Ishikawa (cell line): ENCODE measurements around the gene DHX35.
A peak's percentile ranks its signal among the peaks of the same experiment; 100 is the strongest.

Source experiments
- CEBPB ChIP-seq: IDR thresholded peaks from 2 replicates; pipeline ENCODE4 v1.6.1; 2012
- CREB1 ChIP-seq: IDR thresholded peaks from 2 replicates; pipeline ENCODE4 v1.6.1; 2012; ENCODE audit warnings: low read depth
- EGR1 ChIP-seq: IDR thresholded peaks from 2 replicates; pipeline ENCODE4 v1.6.1; 2012
- EP300 ChIP-seq: IDR thresholded peaks from 2 replicates; pipeline ENCODE4 v1.6.1; 2012; ENCODE audit warnings: borderline replicate concordance
- FOXM1 ChIP-seq: IDR thresholded peaks from 2 replicates; pipeline ENCODE4 v1.6.1; 2012; ENCODE audit warnings: low read depth, borderline replicate concordance
- NFIC ChIP-seq: IDR thresholded peaks from 2 replicates; pipeline ENCODE4 v1.6.1; 2012
- RAD21 ChIP-seq: IDR thresholded peaks from 2 replicates; pipeline ENCODE4 v1.6.1; 2012; ENCODE audit warnings: low read depth
- TAF1 ChIP-seq: IDR thresholded peaks from 2 replicates; pipeline ENCODE4 v1.6.1; 2012; ENCODE audit warnings: low read depth, mild to moderate bottlenecking
- TCF12 ChIP-seq: IDR thresholded peaks from 2 replicates; pipeline ENCODE4 v1.6.1; 2012; ENCODE audit warnings: low read depth
- TEAD4 ChIP-seq: IDR thresholded peaks from 2 replicates; pipeline ENCODE4 v1.6.1; 2012
- YY1 ChIP-seq: IDR thresholded peaks from 2 replicates; pipeline ENCODE4 v1.6.1; 2012; ENCODE audit warnings: low read depth
- ZBTB7A ChIP-seq: IDR thresholded peaks from 2 replicates; pipeline ENCODE4 v1.6.1; 2012; ENCODE audit warnings: low read depth
- TF ChIP-seq, protein P1 (sequence below): IDR thresholded peaks from 2 replicates; pipeline ENCODE4 v1.6.1; 2012; ENCODE audit warnings: low read depth, mild to moderate bottlenecking
- TF ChIP-seq, protein P2 (sequence below): IDR thresholded peaks from 2 replicates; pipeline ENCODE4 v1.6.1; 2012
- TF ChIP-seq, protein P3 (sequence below): IDR thresholded peaks from 2 replicates; pipeline ENCODE4 v1.6.1; 2012

DHX35 gene

DNA sequence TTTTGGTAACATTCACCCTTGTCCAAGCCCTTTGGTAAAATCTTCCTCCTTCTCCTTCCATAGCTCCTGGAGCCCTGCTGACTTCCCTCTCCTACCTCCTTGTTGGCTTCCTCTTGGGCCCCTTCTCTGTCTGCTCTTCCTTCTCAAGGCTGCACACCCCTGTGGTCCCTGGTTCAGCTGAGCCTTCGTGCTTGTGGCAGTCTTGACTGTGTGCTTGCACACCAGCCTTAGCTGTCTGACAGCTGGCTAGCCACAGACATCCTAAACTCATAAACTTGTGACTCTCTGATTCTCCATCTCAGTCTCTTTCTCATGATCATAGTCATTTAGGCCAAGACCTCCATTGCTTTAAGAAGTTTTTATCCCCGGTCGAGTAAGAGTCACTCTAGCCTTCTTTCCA lies 37.1 kb downstream of the DHX35 start:
- TF ChIP-seq FOXM1 = no peak
- no peak for TF ChIP-seq EGR1
- TF ChIP-seq, protein P1, sequence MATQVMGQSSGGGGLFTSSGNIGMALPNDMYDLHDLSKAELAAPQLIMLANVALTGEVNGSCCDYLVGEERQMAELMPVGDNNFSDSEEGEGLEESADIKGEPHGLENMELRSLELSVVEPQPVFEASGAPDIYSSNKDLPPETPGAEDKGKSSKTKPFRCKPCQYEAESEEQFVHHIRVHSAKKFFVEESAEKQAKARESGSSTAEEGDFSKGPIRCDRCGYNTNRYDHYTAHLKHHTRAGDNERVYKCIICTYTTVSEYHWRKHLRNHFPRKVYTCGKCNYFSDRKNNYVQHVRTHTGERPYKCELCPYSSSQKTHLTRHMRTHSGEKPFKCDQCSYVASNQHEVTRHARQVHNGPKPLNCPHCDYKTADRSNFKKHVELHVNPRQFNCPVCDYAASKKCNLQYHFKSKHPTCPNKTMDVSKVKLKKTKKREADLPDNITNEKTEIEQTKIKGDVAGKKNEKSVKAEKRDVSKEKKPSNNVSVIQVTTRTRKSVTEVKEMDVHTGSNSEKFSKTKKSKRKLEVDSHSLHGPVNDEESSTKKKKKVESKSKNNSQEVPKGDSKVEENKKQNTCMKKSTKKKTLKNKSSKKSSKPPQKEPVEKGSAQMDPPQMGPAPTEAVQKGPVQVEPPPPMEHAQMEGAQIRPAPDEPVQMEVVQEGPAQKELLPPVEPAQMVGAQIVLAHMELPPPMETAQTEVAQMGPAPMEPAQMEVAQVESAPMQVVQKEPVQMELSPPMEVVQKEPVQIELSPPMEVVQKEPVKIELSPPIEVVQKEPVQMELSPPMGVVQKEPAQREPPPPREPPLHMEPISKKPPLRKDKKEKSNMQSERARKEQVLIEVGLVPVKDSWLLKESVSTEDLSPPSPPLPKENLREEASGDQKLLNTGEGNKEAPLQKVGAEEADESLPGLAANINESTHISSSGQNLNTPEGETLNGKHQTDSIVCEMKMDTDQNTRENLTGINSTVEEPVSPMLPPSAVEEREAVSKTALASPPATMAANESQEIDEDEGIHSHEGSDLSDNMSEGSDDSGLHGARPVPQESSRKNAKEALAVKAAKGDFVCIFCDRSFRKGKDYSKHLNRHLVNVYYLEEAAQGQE = no peak
- TF ChIP-seq, protein P2, sequence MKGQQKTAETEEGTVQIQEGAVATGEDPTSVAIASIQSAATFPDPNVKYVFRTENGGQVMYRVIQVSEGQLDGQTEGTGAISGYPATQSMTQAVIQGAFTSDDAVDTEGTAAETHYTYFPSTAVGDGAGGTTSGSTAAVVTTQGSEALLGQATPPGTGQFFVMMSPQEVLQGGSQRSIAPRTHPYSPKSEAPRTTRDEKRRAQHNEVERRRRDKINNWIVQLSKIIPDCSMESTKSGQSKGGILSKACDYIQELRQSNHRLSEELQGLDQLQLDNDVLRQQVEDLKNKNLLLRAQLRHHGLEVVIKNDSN = no peak
- TF ChIP-seq TEAD4 = no peak
- TF ChIP-seq TCF12 = no peak
- no peak for TF ChIP-seq CREB1
- TF ChIP-seq, protein P3, sequence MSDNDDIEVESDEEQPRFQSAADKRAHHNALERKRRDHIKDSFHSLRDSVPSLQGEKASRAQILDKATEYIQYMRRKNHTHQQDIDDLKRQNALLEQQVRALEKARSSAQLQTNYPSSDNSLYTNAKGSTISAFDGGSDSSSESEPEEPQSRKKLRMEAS = no peak
- TF ChIP-seq TAF1 = no peak
- no peak for TF ChIP-seq ZBTB7A
- TF ChIP-seq EP300 = no peak
- no peak for TF ChIP-seq RAD21
- no peak for TF ChIP-seq YY1

GRCh38 chr20:38999965-39000910 lies 38.1 kb downstream of the DHX35 start:
- TF ChIP-seq RAD21 (no peak), CREB1 (no peak), TAF1 (no peak), TCF12 (no peak)
- TF ChIP-seq, protein P2 = no peak

GRCh38 chr20:39004508-39004907 lies 42.4 kb downstream of the DHX35 start:
- no peak for TF ChIP-seq TEAD4
- TF ChIP-seq NFIC = peak; percentile 28; the same call in 1 of the 2 replicates

DNA sequence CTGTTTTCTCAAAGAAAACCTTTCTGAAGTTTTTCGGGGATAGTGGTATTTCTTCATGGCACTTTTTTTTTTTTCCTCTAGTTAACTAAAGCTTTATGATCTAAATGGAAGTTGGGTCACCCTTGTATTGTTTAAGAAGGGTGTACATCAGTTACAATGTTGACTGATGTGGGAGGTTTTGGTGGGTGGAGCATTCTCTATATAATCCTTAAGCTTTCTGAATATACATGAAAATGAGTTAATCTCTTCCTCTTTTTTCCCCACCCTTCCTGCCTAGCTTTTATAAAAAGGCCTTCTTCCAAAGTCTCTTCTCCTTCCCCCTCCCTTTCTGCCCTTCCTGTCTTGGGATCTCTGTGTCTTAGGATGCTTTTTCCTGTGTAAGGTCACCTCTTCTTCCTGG lies 47.2 kb downstream of the DHX35 start:
- no peak for TF ChIP-seq TEAD4
- no peak for TF ChIP-seq CREB1
- no peak for TF ChIP-seq FOXM1
- TF ChIP-seq NFIC = no peak
- TF ChIP-seq EP300 = no peak
- TF ChIP-seq ZBTB7A = no peak
- TF ChIP-seq CEBPB = no peak
- TF ChIP-seq, protein P3 = no peak
- TF ChIP-seq, protein P1 = no peak
- no peak for TF ChIP-seq EGR1
- TF ChIP-seq, protein P2 = no peak
- no peak for TF ChIP-seq TAF1

DNA sequence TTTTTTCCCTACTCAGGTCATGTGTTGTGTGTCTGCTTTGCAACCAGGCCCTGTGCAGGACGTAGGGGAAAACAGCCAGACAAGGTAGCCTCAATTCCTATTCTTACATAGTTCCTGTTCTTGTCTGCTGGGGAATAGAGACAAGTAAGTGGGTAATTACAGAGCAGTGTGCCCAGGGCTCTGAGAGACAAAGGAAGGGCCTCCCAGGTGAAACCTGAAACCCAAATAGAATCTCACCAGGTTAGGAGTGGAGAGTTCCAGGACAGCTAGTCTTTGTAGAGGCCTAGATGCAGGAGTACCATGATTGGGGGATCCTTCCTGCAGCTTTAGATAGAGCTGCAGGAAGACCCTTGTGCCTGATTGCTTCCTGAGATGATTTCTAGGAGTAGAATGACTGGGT lies 48.4 kb downstream of the DHX35 start:
- TF ChIP-seq NFIC = no peak
- no peak for TF ChIP-seq CEBPB
- no peak for TF ChIP-seq TEAD4
- no peak for TF ChIP-seq YY1
- TF ChIP-seq, protein P2 = no peak
- TF ChIP-seq RAD21 = no peak
- TF ChIP-seq, protein P3 = no peak
- TF ChIP-seq ZBTB7A = no peak
- TF ChIP-seq, protein P1 = no peak
- no peak for TF ChIP-seq FOXM1
- TF ChIP-seq TCF12 = no peak
- no peak for TF ChIP-seq EGR1
- no peak for TF ChIP-seq TAF1
